ENCODE measurements around the gene SIK2.
"Not testable (repeated sequence)": the region's sequence is repeated elsewhere in the genome, so short reads cannot be mapped to it uniquely, and the experiment has no call there.

The SIK2 gene

GRCh38 chr11:111631024-111631665 lies 28.9 kb downstream of the SIK2 start:
- no peak for DNase-seq

- no peak for DNase-seq
Measured at GRCh38 chr11:111631666-111632039, 29.4 kb downstream of the SIK2 start.

- DNase-seq = no peak
Measured at GRCh38 chr11:111632516-111633220, 30.4 kb downstream of the SIK2 start.

- DNase-seq = no peak
Measured at GRCh38 chr11:111633248-111633647, 31.0 kb downstream of the SIK2 start.

GRCh38 chr11:111633756-111634362 lies 31.6 kb downstream of the SIK2 start:
- DNase-seq = no peak

- no peak for DNase-seq
Measured at GRCh38 chr11:111634981-111635705, 32.9 kb downstream of the SIK2 start.

- DNase-seq = no peak
Measured at GRCh38 chr11:111635706-111636045, 33.4 kb downstream of the SIK2 start.

- DNase-seq = no peak
Measured at GRCh38 chr11:111637885-111638284, 35.6 kb downstream of the SIK2 start.

- DNase-seq = no peak
Measured at GRCh38 chr11:111639226-111639925, 37.1 kb downstream of the SIK2 start.

- no peak for DNase-seq
Measured at GRCh38 chr11:111641339-111642015, 39.2 kb downstream of the SIK2 start.

GRCh38 chr11:111642542-111642941 lies 40.3 kb downstream of the SIK2 start:
- no peak for DNase-seq

- no peak for DNase-seq
Measured at GRCh38 chr11:111644922-111645321, 42.7 kb downstream of the SIK2 start.

- DNase-seq = no peak
Measured at GRCh38 chr11:111645657-111646316, 43.5 kb downstream of the SIK2 start.

GRCh38 chr11:111651336-111651735 lies 49.1 kb downstream of the SIK2 start:
- not testable (repeated sequence) for DNase-seq

GRCh38 chr11:111652184-111652583 lies 49.9 kb downstream of the SIK2 start:
- DNase-seq = no peak

- DNase-seq = no peak
Measured at GRCh38 chr11:111654601-111655000, 52.4 kb downstream of the SIK2 start.

- DNase-seq = no peak
Measured at GRCh38 chr11:111655924-111656323, 53.7 kb downstream of the SIK2 start.

GRCh38 chr11:111657905-111658304 lies 55.7 kb downstream of the SIK2 start:
- DNase-seq = not testable (repeated sequence)

- DNase-seq = not testable (repeated sequence)
Measured at GRCh38 chr11:111658493-111658892, 56.2 kb downstream of the SIK2 start.

- DNase-seq = no peak
Measured at GRCh38 chr11:111659201-111660115, 57.2 kb downstream of the SIK2 start.

GRCh38 chr11:111660822-111661221 lies 58.6 kb downstream of the SIK2 start:
- DNase-seq = no peak

Measured in 8988T (cell line).